HCT116 (cell line): ENCODE measurements around the gene PHF3. TPM values are rescaled to one million over a fixed set of nuclear protein-coding genes. Genes with fewer than 3 reads are reported as not detected.
A peak's percentile ranks its signal among the peaks of the same experiment; 100 is the strongest.

Source experiments
- ATAC-seq: fragments of 200-7000 bp; cut with Tn5 transposase; 2 replicates; pipeline ENCODE4 v1.9.1; 2020; ENCODE audit warnings: mild to moderate bottlenecking, moderate library complexity
- Bru-seq: library from RNA; stranded (reverse); fragments of 400-500 nt; gene quantifications from one replicate; lab custom pipeline; 2021; lab: Mats Ljungman, UMichigan
- BruChase-seq, 2 experiments: library from RNA; stranded (reverse); fragments of 400-500 nt; gene quantifications; one replicate each; lab custom pipeline; 2021; lab: Mats Ljungman, UMichigan
- BruUV-seq: library from RNA; stranded (reverse); fragments of 400-500 nt; replicated peaks from 2 replicates; lab custom pipeline; 2021; lab: Mats Ljungman, UMichigan
- CTCF ChIA-PET: fragments of 300-600 bp; sonication (Branson Sonifier 250); formaldehyde crosslinking; loops from one replicate; lab custom pipeline; 2021; ENCODE audit warnings: antibody characterized with exemption; lab: Charles Lee
- POLR2A ChIA-PET: fragments of 300-600, 350-600 bp; sonication (Branson Sonifier 250); formaldehyde crosslinking; loops from one replicate; lab custom pipeline; 2021; ENCODE audit warnings: antibody characterized with exemption; lab: Charles Lee
- RAD21 ChIA-PET, 2 experiments: fragments of 300-600 bp; sonication (Branson Sonifier 250); formaldehyde crosslinking; loops; one replicate each; lab custom pipeline; 2023; ENCODE audit warnings: low total read pairs in 2 of 2; ENCODE audit not compliant: uncharacterized antibody in 2 of 2, unreplicated experiment in 2 of 2, low non-redundant PET in 1 of 2; lab: Charles Lee
- DNase-seq: peaks from one replicate; pipeline ENCODE4 v3.0.0-alpha.2; 2010; ENCODE audit warnings: low read depth, low spot score
- H2AFZ ChIP-seq: fragments of 200-600 bp; shearing (Covaris generic), sonication (generic); 2 replicates; pipeline ENCODE4 v1.6.1; 2017; ENCODE audit warnings: low read depth, mixed run types, mixed read lengths, antibody characterized with exemption, low read length; ENCODE audit not compliant: poor library complexity, severe bottlenecking
- H3K27ac ChIP-seq: 2 replicates; pipeline ENCODE4 v1.5.1; 2012; ENCODE audit warnings: low read depth, low read length
- H3K27me3 ChIP-seq: fragments of 200-600 bp; sonication (generic); 2 replicates; pipeline ENCODE4 v1.6.1; 2016; ENCODE audit warnings: mixed run types, low read length, mixed read lengths; ENCODE audit not compliant: insufficient read depth
- H3K36me3 ChIP-seq, 2 experiments: fragments of 200-500 bp in 1 of 2; fragments of 200-600 bp in 1 of 2; sonication (Bioruptor generic) in 1 of 2; sonication (generic) in 1 of 2; 2 replicates each; pipeline versions ENCODE4 v1.5.1 to v1.6.1; 2014 to 2016; ENCODE audit warnings: low read length in 2 of 2, inconsistent platforms in 1 of 2, mixed read lengths in 1 of 2, mixed run types in 1 of 2; ENCODE audit not compliant: insufficient read depth in 2 of 2, control insufficient read depth in 1 of 2
- H3K4me1 ChIP-seq, 2 experiments: fragments of 200-600 bp in 1 of 2; sonication (generic) in 1 of 2; 2 replicates each; pipeline versions ENCODE4 v1.5.1 to v1.6.1; 2012 to 2017; ENCODE audit warnings: low read length in 2 of 2, inconsistent platforms in 1 of 2, mild to moderate bottlenecking in 1 of 2, mixed read lengths in 1 of 2, mixed run types in 1 of 2, moderate library complexity in 1 of 2; ENCODE audit not compliant: insufficient read depth in 2 of 2, control insufficient read depth in 1 of 2
- H3K4me2 ChIP-seq: fragments of 200-600 bp; sonication (generic); 2 replicates; pipeline ENCODE4 v1.6.1; 2017; ENCODE audit warnings: mixed run types, low read length, mixed read lengths
- H3K4me3 ChIP-seq, 2 experiments: fragments of 200-600 bp in 1 of 2; sonication (generic) in 1 of 2; replicated peaks in 1 of 2; 2 replicates each; pipeline ENCODE4 v1.5.1; 2011 to 2016; ENCODE audit warnings: low read length in 2 of 2, control low read depth in 1 of 2, low read depth in 1 of 2, mild to moderate bottlenecking in 1 of 2, mixed read lengths in 1 of 2, mixed run types in 1 of 2
- H3K79me2 ChIP-seq: fragments of 200-600 bp; sonication (generic); 2 replicates; pipeline ENCODE4 v1.6.1; 2017; ENCODE audit warnings: mild to moderate bottlenecking, mixed run types, low read length, moderate library complexity, mixed read lengths; ENCODE audit not compliant: insufficient read depth
- H3K9ac ChIP-seq: fragments of 200-600 bp; sonication (generic); 2 replicates; pipeline ENCODE4 v1.6.1; 2016; ENCODE audit warnings: low read length, mixed read lengths
- H3K9me2 ChIP-seq: fragments of 200-600 bp; sonication (generic), shearing (Covaris generic); 2 replicates; pipeline ENCODE4 v1.6.1; 2017; ENCODE audit warnings: mixed run types, mild to moderate bottlenecking, moderate library complexity; ENCODE audit not compliant: insufficient read depth
- H3K9me3 ChIP-seq, 2 experiments: fragments of 200-500 bp in 1 of 2; fragments of 200-600 bp in 1 of 2; sonication (Bioruptor generic) in 1 of 2; sonication (generic) in 1 of 2; 2 replicates each; pipeline ENCODE4 v1.6.1; 2014 to 2017; ENCODE audit warnings: low read length in 2 of 2, mixed read lengths in 2 of 2, inconsistent platforms in 1 of 2, low read depth in 1 of 2, mild to moderate bottlenecking in 1 of 2, mixed run types in 1 of 2, moderate library complexity in 1 of 2; ENCODE audit not compliant: control insufficient read depth in 1 of 2, insufficient read depth in 1 of 2
- H4K20me1 ChIP-seq: fragments of 200-600 bp; sonication (generic), shearing (Covaris generic); 2 replicates; pipeline ENCODE4 v1.6.1; 2017; ENCODE audit warnings: mixed run types, mild to moderate bottlenecking, moderate library complexity; ENCODE audit not compliant: insufficient read depth
- ATF3 ChIP-seq: IDR thresholded peaks from 2 replicates; pipeline ENCODE4 v1.6.1; 2012
- CBX3 ChIP-seq: IDR thresholded peaks from 2 replicates; pipeline ENCODE4 v1.6.1; 2012; ENCODE audit warnings: low read depth
- CEBPB ChIP-seq: IDR thresholded peaks from 2 replicates; pipeline ENCODE4 v1.6.1; 2012; ENCODE audit warnings: low read depth
- CTCF ChIP-seq, 3 experiments: fragments of 200-600 bp in 1 of 3; sonication (generic) in 1 of 3; IDR thresholded peaks in 2 of 3; conservative IDR thresholded peaks in 1 of 3; 2 replicates each; pipeline ENCODE4 v1.5.1; 2012 to 2017; ENCODE audit warnings: low read depth in 2 of 3, low read length in 2 of 3, antibody characterized with exemption in 1 of 3, borderline replicate concordance in 1 of 3, control low read depth in 1 of 3, mild to moderate bottlenecking in 1 of 3, mixed read lengths in 1 of 3, mixed run types in 1 of 3, moderate library complexity in 1 of 3; ENCODE audit not compliant: insufficient read depth in 1 of 3
- EGR1 ChIP-seq: IDR thresholded peaks from 2 replicates; pipeline ENCODE4 v1.6.1; 2012; ENCODE audit warnings: low read depth
- ELF1 ChIP-seq: IDR thresholded peaks from 2 replicates; pipeline ENCODE4 v1.6.1; 2012; ENCODE audit warnings: low read depth, borderline replicate concordance
- EZH2 ChIP-seq: fragments of 200-600 bp; sonication (generic); IDR thresholded peaks from 2 replicates; pipeline ENCODE4 v1.6.1; 2017; ENCODE audit warnings: antibody characterized with exemption, mixed run types
- EZH2phosphoT487 ChIP-seq: fragments of 200-600 bp; IDR thresholded peaks from 2 replicates; pipeline ENCODE4 v1.6.1; 2018; ENCODE audit warnings: antibody characterized with exemption, borderline replicate concordance
- FOSL1 ChIP-seq: IDR thresholded peaks from 2 replicates; pipeline ENCODE4 v1.6.1; 2012; ENCODE audit warnings: low read depth
- JUND ChIP-seq: IDR thresholded peaks from 2 replicates; pipeline ENCODE4 v1.6.1; 2012
- MAX ChIP-seq: IDR thresholded peaks from 2 replicates; pipeline ENCODE4 v1.6.1; 2012
- POLR2A ChIP-seq: IDR thresholded peaks from 2 replicates; pipeline ENCODE4 v1.7.0; 2011; ENCODE audit warnings: borderline replicate concordance; ENCODE audit not compliant: insufficient read depth, insufficient read length; ENCODE audit errors: extremely low read depth
- POLR2AphosphoS5 ChIP-seq: IDR thresholded peaks from 2 replicates; pipeline ENCODE4 v1.6.1; 2011; ENCODE audit warnings: mild to moderate bottlenecking, low read depth, low read length, moderate library complexity
- RAD21 ChIP-seq: IDR thresholded peaks from 2 replicates; pipeline ENCODE4 v1.6.1; 2012; ENCODE audit warnings: low read depth, mild to moderate bottlenecking
- SIN3A ChIP-seq: IDR thresholded peaks from 2 replicates; pipeline ENCODE4 v1.6.1; 2012; ENCODE audit warnings: low read depth
- SP1 ChIP-seq: IDR thresholded peaks from 2 replicates; pipeline ENCODE4 v1.6.1; 2012; ENCODE audit warnings: low read depth
- SRF ChIP-seq: IDR thresholded peaks from 2 replicates; pipeline ENCODE4 v1.6.1; 2012; ENCODE audit warnings: low read depth
- TCF7L2 ChIP-seq: IDR thresholded peaks from 2 replicates; pipeline ENCODE4 v1.7.0; 2011; ENCODE audit warnings: borderline replicate concordance, inconsistent platforms; ENCODE audit not compliant: insufficient read depth, insufficient read length; ENCODE audit errors: extremely low read depth
- ZBTB33 ChIP-seq: IDR thresholded peaks from 2 replicates; pipeline ENCODE4 v1.6.1; 2011; ENCODE audit warnings: mild to moderate bottlenecking, low read length, moderate library complexity; ENCODE audit not compliant: insufficient replicate concordance; ENCODE audit errors: extremely low read depth
- ZFX ChIP-seq: fragments of 450-650 bp; IDR thresholded peaks from 2 replicates; pipeline ENCODE4 v1.6.1; 2017
- ZNF274 ChIP-seq: fragments of 200-500 bp; sonication (Bioruptor generic); IDR thresholded peaks from 2 replicates; pipeline ENCODE4 v1.6.1; 2014; ENCODE audit warnings: mild to moderate bottlenecking, low read depth, low read length, inconsistent platforms
- intact Hi-C: fragments of 100-400 bp; cut with micrococcal nuclease; formaldehyde crosslinking; loops from 2 replicates; pipeline ENCODE4 v1.10.0; 2022
- long read RNA-seq: library from polyadenylated mRNA; unstranded; transcript quantifications from one replicate; pipeline ENCODE4 v2.0.0, GENCODE V29; 2021; ENCODE audit not compliant: unreplicated experiment
- polyA plus RNA-seq: library from polyadenylated mRNA; unstranded; fragments of >200 nt; gene quantifications from 2 replicates; pipeline ENCODE4 v1.2.1, GENCODE V29; 2012; ENCODE audit warnings: missing spikeins
- total RNA-seq: library from RNA; stranded (reverse); gene quantifications from one replicate; pipeline ENCODE4 v1.2.1, GENCODE V29; 2021; ENCODE audit not compliant: unreplicated experiment

Gene PHF3
- total RNA-seq = 51.1 TPM
- polyA plus RNA-seq = 8.7 and 12.7 TPM in 2 replicates
- percentile 95 among the genes with signal in this experiment for Bru-seq, nascent RNA
- percentile 88 among the genes with signal in this experiment for BruChase-seq, experiment 1, labeled RNA remaining after a 6-hour chase
- BruChase-seq, experiment 2, labeled RNA remaining after a 2-hour chase = percentile 90 among the genes with signal in this experiment
- long read RNA-seq, partial matches to known transcripts = 30 of 48 reads
- long read RNA-seq, other reads (novel, unspliced or antisense) = 17 of 48 reads

DNA sequence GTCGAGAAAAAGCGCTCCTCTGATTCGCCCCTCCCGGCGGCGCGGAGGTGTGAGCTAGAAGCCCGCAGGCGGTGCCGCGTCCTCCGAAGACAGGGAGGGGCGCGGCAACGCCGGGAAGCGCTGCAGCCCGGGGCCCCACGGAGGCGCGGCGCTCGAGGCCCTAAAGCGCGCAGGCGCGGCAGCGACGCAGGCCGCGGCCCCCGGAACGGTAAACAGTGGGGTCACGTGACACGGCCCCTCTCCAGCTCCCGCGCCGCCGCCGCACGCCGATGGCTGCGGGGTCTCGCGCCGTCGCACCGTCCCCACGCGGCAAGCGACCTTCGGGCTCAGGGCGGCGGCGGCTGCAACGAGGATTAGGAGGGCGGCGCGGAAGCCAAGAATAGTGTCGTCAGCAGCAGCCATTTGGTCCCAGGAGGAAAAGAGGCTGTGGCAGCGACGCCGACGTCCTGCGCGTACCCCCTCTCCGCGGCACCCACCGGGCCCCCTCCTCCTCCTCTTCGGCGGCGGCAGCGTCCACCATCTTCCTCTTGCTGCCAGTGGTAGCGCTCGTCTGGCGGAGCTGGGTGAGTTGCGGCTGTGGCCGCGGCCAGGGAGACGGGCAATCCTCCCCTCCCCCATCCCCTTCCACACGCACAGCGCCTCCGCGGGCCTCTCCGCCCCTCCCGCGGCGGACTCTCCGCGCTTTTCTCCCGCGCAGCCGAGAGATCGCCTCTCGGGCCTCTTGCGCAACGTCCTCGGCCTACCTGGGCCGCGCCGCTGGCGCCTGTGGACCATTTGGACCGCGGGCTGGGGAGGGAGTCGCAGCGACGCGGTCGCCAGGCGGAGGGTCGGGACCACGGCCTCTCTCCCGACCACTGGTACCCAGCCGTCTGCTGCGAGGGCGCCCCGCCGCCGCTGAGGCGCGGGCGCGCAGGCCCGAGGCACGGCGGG is at the start of gene PHF3:
Gene PHF3 (plus strand): TSS at position 215 of the 930 bp plus-strand sequence. CDS start 10,750 bp downstream, outside the sequence.
- POLR2A ChIA-PET = interaction anchor here (0.8 to 1.2 kb wide), 2 partner anchors 9 to 62 kb away, joined by 4 read pairs; no protein-coding TSS in a partner anchor
- peak; percentile 79 for DNase-seq
- intact Hi-C loops = loop anchor here (2.0 kb wide), 1 partner anchor 63 kb away; the partner anchor contains the start of genes LOC128125822 and PTP4A1
- ATAC-seq = peak; percentile 90
- H3K27me3 ChIP-seq = no peaks in the 10 kb centered on the region
- no peaks in the 10 kb centered on the region for H3K9me2 ChIP-seq
- CTCF ChIA-PET = interaction anchor here (1.0 to 1.6 kb wide), 3 partner anchors 129 to 283 kb away, joined by 3 to 7 read pairs (median 3); no protein-coding TSS in a partner anchor
- no peaks in the 10 kb centered on the region for H3K36me3 ChIP-seq
- H3K4me3 ChIP-seq = peak within 1 kb of the TSS; percentile 81 to 89
- no peaks in the 10 kb centered on the region for H3K9me3 ChIP-seq
- peaks cover 7% of the 10 kb centered on the region; the same call in 1 of the 2 replicates for H4K20me1 ChIP-seq
- peaks cover 47% of the 10 kb centered on the region for H3K79me2 ChIP-seq
- H3K4me1 ChIP-seq = peaks cover 11 to 22% of the 10 kb centered on the region in 2 experiments; a peak in 3 of 4 replicates
- RAD21 ChIA-PET = interaction anchor here (0.6 to 0.7 kb wide), 2 partner anchors 87 to 320 kb away, joined by 3 to 4 read pairs; no protein-coding TSS in a partner anchor
- H3K27ac ChIP-seq = peak within 1 kb of the TSS; percentile 98
- no peak within 1 kb of the TSS for H2AFZ ChIP-seq
- no TSS peak for BruUV-seq
- peak within 1 kb of the TSS; percentile 90 for H3K4me2 ChIP-seq
- H3K9ac ChIP-seq = peak within 1 kb of the TSS; percentile 88
- no peak for TF ChIP-seq ELF1
- peak; percentile 98 for TF ChIP-seq ZFX
- no peak for TF ChIP-seq ZNF274
- TF ChIP-seq EZH2 = no peak
- TF ChIP-seq CEBPB = peak; percentile 96
- no peak for TF ChIP-seq EGR1
- no peak for TF ChIP-seq ATF3
- TF ChIP-seq MAX = peak; percentile 82
- TF ChIP-seq CTCF (IDR thresholded peaks at IDR 0.05 in 2 of 3, conservative IDR thresholded peaks at IDR 0.05 in 1 of 3; ENCODE audit: borderline replicate concordance in 1 of 3, insufficient read depth in 1 of 3, low read depth in 2 of 3, low read length in 2 of 3) = peak in 1 of 3 experiments; percentile 13; a peak in 1 of 6 replicates
- peak; percentile 7; the same call in 1 of the 2 replicates for TF ChIP-seq RAD21
- peak; percentile 38; the same call in 1 of the 2 replicates for TF ChIP-seq SIN3A
- no peak for TF ChIP-seq FOSL1
- TF ChIP-seq JUND = no peak
- no peak for TF ChIP-seq CBX3
- peak; percentile 35 for TF ChIP-seq POLR2A
- peak; percentile 63 for TF ChIP-seq SP1
- no peak for TF ChIP-seq SRF
- peak; percentile 41 for TF ChIP-seq TCF7L2
- TF ChIP-seq ZBTB33 = no peak
- peak; percentile 76 for TF ChIP-seq POLR2AphosphoS5
- TF ChIP-seq EZH2phosphoT487 = no peak
